HEK293 (cell line): Measurements from ENCODE around the gene GRK2.

Experiments used
- CTCF ChIA-PET: fragments of 350-600 bp; formaldehyde crosslinking; extraction: SDS; loops from one replicate; lab custom pipeline; 2021; ENCODE audit warnings: antibody characterized with exemption; lab: Yijun Ruan, JAX
- POLR2A ChIA-PET: fragments of 300-600 bp; formaldehyde crosslinking; extraction: SDS; loops from one replicate; lab custom pipeline; 2020; ENCODE audit warnings: antibody characterized with exemption, inconsistent platforms; lab: Yijun Ruan, JAX
- H3K27ac ChIP-seq: fragments of 200-500 bp; sonication (Bioruptor generic); 2 replicates; pipeline ENCODE4 v1.5.1; 2014; ENCODE audit warnings: low read depth, low read length, control low read depth, inconsistent platforms; ENCODE audit errors: extremely low read depth
- H3K36me3 ChIP-seq, 2 experiments: fragments of 200-500 bp in 1 of 2; sonication (Bioruptor generic) in 1 of 2; 1 replicate in 1 of 2; 2 replicates in 1 of 2; pipeline ENCODE4 v1.5.1; 2014 to 2017; ENCODE audit warnings: inconsistent platforms in 2 of 2, low read length in 2 of 2; ENCODE audit not compliant: control insufficient read depth in 2 of 2, insufficient read depth in 1 of 2
- H3K4me1 ChIP-seq: fragments of 200-500 bp; sonication (Bioruptor generic); 2 replicates; pipeline ENCODE4 v1.5.1; 2014; ENCODE audit warnings: mild to moderate bottlenecking, low read length, inconsistent platforms; ENCODE audit not compliant: control insufficient read depth, insufficient read depth
- H3K4me3 ChIP-seq: 2 replicates; pipeline ENCODE4 v1.5.1; 2011; ENCODE audit warnings: low read depth, mild to moderate bottlenecking, control low read depth, low read length, moderate library complexity
- H3K9me3 ChIP-seq: fragments of 200-500 bp; sonication (Bioruptor generic); 2 replicates; pipeline ENCODE4 v1.5.1; 2014; ENCODE audit warnings: low read depth, low read length, inconsistent platforms; ENCODE audit not compliant: control insufficient read depth, insufficient read depth
- EGR2 ChIP-seq: fragments of 450-650 bp; formaldehyde crosslinking; IDR thresholded peaks from 2 replicates; pipeline ENCODE4 v1.5.1; 2016; ENCODE audit warnings: low read depth, missing biosample characterization, missing genetic modification characterization
- GFI1B ChIP-seq: fragments of 450-650 bp; formaldehyde crosslinking; IDR thresholded peaks from 2 replicates; pipeline ENCODE4 v1.5.1; 2016; ENCODE audit warnings: missing biosample characterization, missing genetic modification characterization
- HOXC10 ChIP-seq: sonication (generic); formaldehyde crosslinking; IDR thresholded peaks from 2 replicates; pipeline ENCODE4 v1.8.1; 2023; ENCODE audit warnings: mild to moderate bottlenecking, missing genetic modification reagents
- KLF1 ChIP-seq: fragments of 450-650 bp; formaldehyde crosslinking; IDR thresholded peaks from 2 replicates; pipeline ENCODE4 v1.5.1; 2016; ENCODE audit warnings: missing biosample characterization, missing genetic modification characterization
- KLF17 ChIP-seq: fragments of 450-650 bp; formaldehyde crosslinking; IDR thresholded peaks from 2 replicates; pipeline ENCODE4 v1.5.1; 2016; ENCODE audit warnings: missing biosample characterization, missing genetic modification characterization
- ZBTB44 ChIP-seq: fragments of 450-650 bp; IDR thresholded peaks from 2 replicates; pipeline ENCODE4 v1.5.1; 2018; ENCODE audit warnings: missing biosample characterization, mild to moderate bottlenecking, missing genetic modification characterization
- ZBTB7A ChIP-seq: fragments of 450-650 bp; formaldehyde crosslinking; IDR thresholded peaks from 2 replicates; pipeline ENCODE4 v1.5.1; 2016; ENCODE audit warnings: low read depth, missing biosample characterization, missing genetic modification characterization
- ZFHX2 ChIP-seq: fragments of 450-650 bp; formaldehyde crosslinking; conservative IDR thresholded peaks from 2 replicates; pipeline ENCODE4 v1.5.1; 2016; ENCODE audit warnings: missing biosample characterization, missing genetic modification characterization
- ZNF239 ChIP-seq: fragments of 450-650 bp; formaldehyde crosslinking; IDR thresholded peaks from 2 replicates; pipeline ENCODE4 v1.5.1; 2016; ENCODE audit warnings: missing biosample characterization, missing genetic modification characterization
- ZNF366 ChIP-seq: fragments of 450-650 bp; formaldehyde crosslinking; conservative IDR thresholded peaks from 2 replicates; pipeline ENCODE4 v1.5.1; 2016; ENCODE audit warnings: missing biosample characterization, missing genetic modification characterization
- ZNF423 ChIP-seq: fragments of 450-650 bp; formaldehyde crosslinking; IDR thresholded peaks from 2 replicates; pipeline ENCODE4 v1.5.1; 2016; ENCODE audit warnings: missing biosample characterization, missing genetic modification characterization
- ZNF433 ChIP-seq: fragments of 450-650 bp; formaldehyde crosslinking; IDR thresholded peaks from 2 replicates; pipeline ENCODE4 v1.5.1; 2016; ENCODE audit warnings: missing biosample characterization, missing genetic modification characterization, low read depth
- ZNF548 ChIP-seq: fragments of 450-650 bp; formaldehyde crosslinking; IDR thresholded peaks from 2 replicates; pipeline ENCODE4 v1.5.1; 2016; ENCODE audit warnings: missing biosample characterization, missing genetic modification characterization
- ZNF654 ChIP-seq: fragments of 450-650 bp; formaldehyde crosslinking; IDR thresholded peaks from 2 replicates; pipeline ENCODE4 v1.5.1; 2016; ENCODE audit warnings: low read depth, missing biosample characterization, missing genetic modification characterization
- ZNF658 ChIP-seq: fragments of 450-650 bp; formaldehyde crosslinking; IDR thresholded peaks from 2 replicates; pipeline ENCODE4; 2016; ENCODE audit warnings: missing biosample characterization, missing genetic modification characterization
- ZNF664 ChIP-seq: fragments of 450-650 bp; formaldehyde crosslinking; IDR thresholded peaks from 2 replicates; pipeline ENCODE4 v1.5.1; 2016; ENCODE audit warnings: missing biosample characterization, missing genetic modification characterization
- ZNF701 ChIP-seq: fragments of 450-650 bp; formaldehyde crosslinking; IDR thresholded peaks from 2 replicates; pipeline ENCODE4 v1.5.1; 2016; ENCODE audit warnings: missing biosample characterization, missing genetic modification characterization
- ZNF837 ChIP-seq: fragments of 450-650 bp; formaldehyde crosslinking; IDR thresholded peaks from 2 replicates; pipeline ENCODE4 v1.5.1; 2016; ENCODE audit warnings: missing biosample characterization, missing genetic modification characterization
- ZXDB ChIP-seq: fragments of 450-650 bp; formaldehyde crosslinking; IDR thresholded peaks from 2 replicates; pipeline ENCODE4 v1.5.1; 2016; ENCODE audit warnings: missing biosample characterization, missing genetic modification characterization

GRK2 gene

GRCh38 chr11:67311051-67311555 lies 44.8 kb downstream of the GRK2 start:
- CTCF ChIA-PET, result interaction anchor here (0.8 to 1.2 kb wide), 2 partner anchors 8 to 44 kb away, joined by 3 read pairs; partner anchors contain the start of gene SSH3
- Histone ChIP-seq H3K4me3 (no peak overlapping the region), H3K36me3 (peaks cover 0 to 46% of the 10 kb centered on the region in 2 experiments; a peak in 1 of 3 replicates), H3K9me3 (no peaks in the 10 kb centered on the region), H3K4me1 (no peaks in the 10 kb centered on the region), H3K27ac (no peak overlapping the region)
- no peak for TF ChIP-seq ZBTB44
- TF ChIP-seq ZNF366 (tag by site-specific recombination), result no peak
- peak; percentile 38; the same call in 1 of the 2 replicates for TF ChIP-seq ZFHX2 (tag by site-specific recombination)
- no peak for TF ChIP-seq ZNF658 (tag by site-specific recombination)
- TF ChIP-seq KLF1 (tag by site-specific recombination), result peak; percentile 77
- peak; percentile 33; the same call in 1 of the 2 replicates for TF ChIP-seq EGR2
- POLR2A ChIA-PET, result no interaction called here

- CTCF ChIA-PET, result interaction anchor here (1.2 kb wide), 1 partner anchor 9 kb away, joined by 3 read pairs; the partner anchor contains the start of gene SSH3
- H3K36me3 ChIP-seq, result peaks cover 0 to 44% of the 10 kb centered on the region in 2 experiments; a peak in 1 of 3 replicates
- no peak overlapping the region for H3K4me3 ChIP-seq
- no peak overlapping the region for H3K27ac ChIP-seq
- POLR2A ChIA-PET, result no interaction called here
- H3K4me1 ChIP-seq, result no peaks in the 10 kb centered on the region
- H3K9me3 ChIP-seq, result no peaks in the 10 kb centered on the region
- TF ChIP-seq ZNF433 (no peak), ZNF701 (no peak), ZNF654 (tag by site-specific recombination) (no peak), ZFHX2 (tag by site-specific recombination) (peak; percentile 56), ZNF837 (no peak), ZNF239 (tag by site-specific recombination) (no peak), EGR2 (peak; percentile 71)
Measured at GRCh38 chr11:67311556-67312082, 45.3 kb downstream of the GRK2 start.

GRCh38 chr11:67312187-67313021 lies 46.1 kb downstream of the GRK2 start:
- Histone ChIP-seq H3K27ac (no peak overlapping the region), H3K36me3 (peaks cover 0 to 36% of the 10 kb centered on the region in 2 experiments; a peak in 1 of 3 replicates), H3K9me3 (no peaks in the 10 kb centered on the region), H3K4me3 (no peak overlapping the region), H3K4me1 (no peaks in the 10 kb centered on the region)
- POLR2A ChIA-PET, result interaction anchor here (1.2 to 1.5 kb wide), 2 partner anchors 8 to 9 kb away, joined by 3 to 5 read pairs; partner anchors contain the start of gene SSH3
- peak; percentile 68 for TF ChIP-seq ZFHX2 (tag by site-specific recombination)
- TF ChIP-seq EGR2, result peak; percentile 55
- TF ChIP-seq ZNF548 (tag by site-specific recombination), result no peak
- CTCF ChIA-PET, result interaction anchor here (0.7 to 11.2 kb wide), 2 partner anchors 49 to 69 kb away, joined by 4 to 104 read pairs; no protein-coding TSS in a partner anchor

GRCh38 chr11:67313125-67313890 lies 47.0 kb downstream of the GRK2 start:
- ChIA-PET CTCF (interaction anchor here (0.7 to 11.2 kb wide), 2 partner anchors 50 to 68 kb away, joined by 4 to 104 read pairs; no protein-coding TSS in a partner anchor), POLR2A (interaction anchor here (1.2 to 1.5 kb wide), 2 partner anchors 9 to 10 kb away, joined by 3 to 5 read pairs; partner anchors contain the start of gene SSH3)
- Histone ChIP-seq H3K4me3 (no peak overlapping the region), H3K27ac (no peak overlapping the region), H3K4me1 (no peaks in the 10 kb centered on the region), H3K36me3 (peaks cover 0 to 27% of the 10 kb centered on the region in 2 experiments; a peak in 1 of 3 replicates), H3K9me3 (no peaks in the 10 kb centered on the region)
- TF ChIP-seq ZXDB (tag by site-specific recombination) (no peak), ZNF664 (tag by site-specific recombination) (no peak), HOXC10 (no peak), ZBTB7A (no peak), GFI1B (tag by site-specific recombination) (no peak), KLF17 (tag by site-specific recombination) (no peak), ZNF423 (no peak)
